ENCODE results near the gene FFAR3.

DNA sequence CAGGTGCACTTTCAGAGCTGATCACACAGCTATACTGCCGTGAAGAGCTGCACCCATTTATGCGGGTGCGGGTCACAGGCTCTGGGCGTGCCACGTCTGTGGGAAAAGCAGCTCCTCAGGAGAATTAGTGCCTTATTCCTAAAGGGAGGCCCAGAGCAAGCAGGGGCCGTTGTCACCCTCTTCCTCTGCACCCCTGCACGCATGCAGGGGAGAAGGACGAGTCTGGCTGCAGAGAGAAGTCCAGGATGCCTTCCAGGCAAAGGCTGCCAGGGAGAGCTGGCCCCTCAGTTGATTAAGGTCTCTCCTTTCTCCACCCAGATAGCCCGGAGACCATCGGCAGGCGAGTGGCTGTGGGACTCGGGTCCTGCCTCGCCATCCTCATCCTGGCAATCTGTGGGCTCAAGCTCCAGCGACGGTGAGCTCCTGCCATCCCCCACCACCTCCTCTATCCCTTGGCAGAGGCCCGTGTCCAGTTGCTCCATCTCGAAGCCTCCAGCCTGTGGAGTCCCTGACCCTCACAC is 13.7 kb upstream of the FFAR3 start:
- TF ChIP-seq, protein P1, sequence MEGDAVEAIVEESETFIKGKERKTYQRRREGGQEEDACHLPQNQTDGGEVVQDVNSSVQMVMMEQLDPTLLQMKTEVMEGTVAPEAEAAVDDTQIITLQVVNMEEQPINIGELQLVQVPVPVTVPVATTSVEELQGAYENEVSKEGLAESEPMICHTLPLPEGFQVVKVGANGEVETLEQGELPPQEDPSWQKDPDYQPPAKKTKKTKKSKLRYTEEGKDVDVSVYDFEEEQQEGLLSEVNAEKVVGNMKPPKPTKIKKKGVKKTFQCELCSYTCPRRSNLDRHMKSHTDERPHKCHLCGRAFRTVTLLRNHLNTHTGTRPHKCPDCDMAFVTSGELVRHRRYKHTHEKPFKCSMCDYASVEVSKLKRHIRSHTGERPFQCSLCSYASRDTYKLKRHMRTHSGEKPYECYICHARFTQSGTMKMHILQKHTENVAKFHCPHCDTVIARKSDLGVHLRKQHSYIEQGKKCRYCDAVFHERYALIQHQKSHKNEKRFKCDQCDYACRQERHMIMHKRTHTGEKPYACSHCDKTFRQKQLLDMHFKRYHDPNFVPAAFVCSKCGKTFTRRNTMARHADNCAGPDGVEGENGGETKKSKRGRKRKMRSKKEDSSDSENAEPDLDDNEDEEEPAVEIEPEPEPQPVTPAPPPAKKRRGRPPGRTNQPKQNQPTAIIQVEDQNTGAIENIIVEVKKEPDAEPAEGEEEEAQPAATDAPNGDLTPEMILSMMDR (IDR thresholded peaks at IDR 0.05 in 8 of 11, conservative IDR thresholded peaks at IDR 0.05 in 3 of 11) = no peak
- TF ChIP-seq POLR2AphosphoS5 (IDR thresholded peaks at IDR 0.05) (peak; percentile 6 to 65 (median 7)), POLR2A (IDR thresholded peaks at IDR 0.05) (no peak)

All from spleen (tissue), 7 donors.